HFF-Myc (cell line): ENCODE data around the gene CDC25C.

ENCODE experiments used
- DNase-seq: peaks from one replicate; pipeline ENCODE4 v3.0.0-alpha.2; 2011; ENCODE audit warnings: low read depth; ENCODE audit errors: extremely low read depth
- H3K4me3 ChIP-seq: replicated peaks from 2 replicates; pipeline ENCODE4 v1.5.1; 2011; ENCODE audit warnings: low read depth, mild to moderate bottlenecking, control low read depth, low read length
- TF ChIP-seq, protein P1 (sequence below): IDR thresholded peaks from 2 replicates; pipeline ENCODE4 v1.5.1; 2012; ENCODE audit warnings: mild to moderate bottlenecking, low read depth, low read length, control low read depth; ENCODE audit errors: missing control alignments

The CDC25C gene

DNA sequence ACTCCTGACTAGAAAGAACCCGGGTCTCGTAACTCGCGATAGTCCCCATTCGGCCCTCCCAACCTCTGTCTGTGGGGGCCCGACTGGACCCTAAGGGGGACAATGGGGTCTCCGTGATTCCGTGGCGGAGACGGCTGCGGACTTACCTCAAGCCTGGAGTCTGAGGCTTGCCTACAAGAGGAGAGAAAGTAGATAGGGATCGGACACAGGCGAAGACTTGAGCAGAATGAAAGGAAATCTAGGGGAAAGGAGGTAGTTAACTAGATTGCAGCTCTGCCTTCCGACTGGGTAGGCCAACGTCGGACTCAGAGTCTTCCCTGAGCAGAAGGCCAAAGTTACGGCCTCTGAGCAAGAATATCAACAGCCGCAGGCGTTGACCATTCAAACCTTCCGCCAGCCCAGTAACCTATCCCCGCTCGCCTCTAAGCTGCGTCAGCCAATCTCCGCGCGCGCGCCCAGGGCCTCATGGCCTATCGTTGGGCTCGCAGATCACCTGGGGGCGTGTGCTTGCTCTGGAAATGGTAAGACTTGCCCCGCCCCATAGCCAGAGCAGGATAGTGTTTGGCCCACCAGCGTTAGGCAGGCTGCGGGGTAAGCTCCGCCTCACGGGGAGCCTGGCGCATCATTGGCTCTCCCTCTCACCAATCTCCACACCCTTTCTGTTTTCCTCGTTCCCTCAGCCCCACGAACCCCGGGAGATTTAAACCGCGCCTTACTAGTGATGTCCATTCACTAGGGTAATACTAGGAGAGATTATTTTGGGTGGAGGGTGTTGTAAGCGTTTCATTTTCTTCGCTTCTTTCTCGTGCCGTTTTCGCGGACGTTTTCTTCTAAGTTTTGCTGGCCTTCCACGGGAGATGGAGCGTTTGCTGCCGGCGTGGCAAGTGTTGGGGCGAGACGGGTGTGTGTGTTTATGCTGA, at the start of gene CDC25C:
Gene CDC25C (minus strand): TSS at position 356 of the 920 bp plus-strand sequence. CDS start 624 bp downstream, outside the sequence.
- TF ChIP-seq, protein P1, sequence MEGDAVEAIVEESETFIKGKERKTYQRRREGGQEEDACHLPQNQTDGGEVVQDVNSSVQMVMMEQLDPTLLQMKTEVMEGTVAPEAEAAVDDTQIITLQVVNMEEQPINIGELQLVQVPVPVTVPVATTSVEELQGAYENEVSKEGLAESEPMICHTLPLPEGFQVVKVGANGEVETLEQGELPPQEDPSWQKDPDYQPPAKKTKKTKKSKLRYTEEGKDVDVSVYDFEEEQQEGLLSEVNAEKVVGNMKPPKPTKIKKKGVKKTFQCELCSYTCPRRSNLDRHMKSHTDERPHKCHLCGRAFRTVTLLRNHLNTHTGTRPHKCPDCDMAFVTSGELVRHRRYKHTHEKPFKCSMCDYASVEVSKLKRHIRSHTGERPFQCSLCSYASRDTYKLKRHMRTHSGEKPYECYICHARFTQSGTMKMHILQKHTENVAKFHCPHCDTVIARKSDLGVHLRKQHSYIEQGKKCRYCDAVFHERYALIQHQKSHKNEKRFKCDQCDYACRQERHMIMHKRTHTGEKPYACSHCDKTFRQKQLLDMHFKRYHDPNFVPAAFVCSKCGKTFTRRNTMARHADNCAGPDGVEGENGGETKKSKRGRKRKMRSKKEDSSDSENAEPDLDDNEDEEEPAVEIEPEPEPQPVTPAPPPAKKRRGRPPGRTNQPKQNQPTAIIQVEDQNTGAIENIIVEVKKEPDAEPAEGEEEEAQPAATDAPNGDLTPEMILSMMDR = no peak
- DNase-seq = peak; percentile 96
- peak within 1 kb of the TSS; percentile 67 for H3K4me3 ChIP-seq

DNA sequence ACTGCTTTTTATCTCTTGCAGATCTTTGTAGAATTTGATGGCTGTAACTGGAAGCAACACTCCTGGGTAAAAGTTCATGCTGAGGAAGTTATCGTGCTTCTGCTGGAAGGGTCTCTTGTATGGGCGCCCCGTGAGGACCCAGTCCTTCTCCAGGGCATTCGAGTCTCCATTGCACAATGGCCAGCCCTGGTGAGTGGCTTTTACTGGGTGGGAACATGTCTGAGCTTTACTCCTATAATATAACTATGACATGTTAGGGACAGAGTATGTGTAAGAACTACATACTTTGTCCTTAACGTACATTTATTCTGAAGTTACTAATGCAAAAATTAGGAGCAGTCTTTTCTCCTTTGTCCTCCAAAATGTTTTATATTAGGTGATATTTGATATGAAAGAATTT, 41.0 kb upstream of the CDC25C start:
- TF ChIP-seq, protein P1 = no peak
- no peak for DNase-seq
- H3K4me3 ChIP-seq = no peak overlapping the region

DNA sequence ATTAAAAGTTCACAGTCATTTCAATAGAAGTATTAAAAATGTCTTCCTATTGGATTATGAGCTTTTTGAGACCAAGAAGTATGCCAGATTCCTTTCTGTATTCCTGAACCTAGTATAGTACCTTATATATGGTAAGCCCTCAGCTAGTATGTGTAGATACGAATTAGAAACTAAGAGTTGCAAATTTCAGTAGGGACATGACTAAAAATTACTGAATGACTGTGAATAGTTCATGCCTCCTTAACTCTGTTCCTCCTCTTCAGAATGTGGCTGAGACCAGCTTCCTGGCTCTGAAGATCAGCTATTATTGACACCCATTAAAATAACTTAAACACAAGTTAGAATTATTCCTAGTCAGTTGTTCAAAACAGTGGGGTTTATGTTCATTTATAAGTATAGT, 40.6 kb upstream of the CDC25C start:
- DNase-seq = no peak
- TF ChIP-seq, protein P1 = no peak
- H3K4me3 ChIP-seq = no peak overlapping the region

DNA sequence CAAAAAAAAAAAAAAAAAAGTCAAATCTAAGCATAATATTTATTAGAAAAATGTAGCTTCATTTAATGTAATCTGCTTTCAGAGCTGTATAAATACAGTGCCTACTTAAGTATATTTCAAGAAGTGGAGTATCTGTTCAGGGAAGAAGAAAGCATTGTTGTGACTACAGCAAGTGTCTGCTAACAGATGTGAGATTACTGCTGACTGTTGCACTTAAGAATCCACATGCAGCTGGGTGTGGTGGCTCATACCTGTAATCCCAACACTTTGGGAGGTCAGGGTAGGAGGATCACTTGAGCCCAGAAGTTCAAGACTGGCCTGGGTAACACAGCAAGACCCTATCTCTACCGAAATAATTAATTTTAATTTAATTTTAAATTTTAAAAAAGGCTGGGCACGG, 39.9 kb upstream of the CDC25C start:
- TF ChIP-seq, protein P1 = no peak
- H3K4me3 ChIP-seq = no peak overlapping the region

DNA sequence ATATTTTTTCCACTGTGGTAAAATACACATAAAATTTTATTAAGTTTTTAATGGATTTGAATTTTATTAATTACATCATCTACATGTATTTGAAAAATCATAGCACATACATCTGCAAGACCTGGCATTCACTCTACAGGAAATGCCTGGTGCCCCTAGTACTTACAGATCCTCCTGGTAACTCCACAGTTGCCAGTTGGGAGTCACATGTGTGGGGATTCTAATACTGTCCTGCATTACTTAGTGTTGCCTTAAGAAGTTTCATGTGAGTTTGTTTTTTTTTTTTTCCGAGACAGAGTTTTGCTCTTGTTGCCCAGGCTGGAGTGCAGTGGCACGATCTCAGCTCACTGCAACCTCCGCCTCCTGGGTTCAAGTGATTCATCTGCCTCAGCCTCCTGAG, 38.9 kb upstream of the CDC25C start:
- no peak for DNase-seq
- H3K4me3 ChIP-seq = no peak overlapping the region
- TF ChIP-seq, protein P1 = no peak

More for the DNA sequence above, 39.9 kb upstream of the CDC25C start:
- DNase-seq = no peak

DNA sequence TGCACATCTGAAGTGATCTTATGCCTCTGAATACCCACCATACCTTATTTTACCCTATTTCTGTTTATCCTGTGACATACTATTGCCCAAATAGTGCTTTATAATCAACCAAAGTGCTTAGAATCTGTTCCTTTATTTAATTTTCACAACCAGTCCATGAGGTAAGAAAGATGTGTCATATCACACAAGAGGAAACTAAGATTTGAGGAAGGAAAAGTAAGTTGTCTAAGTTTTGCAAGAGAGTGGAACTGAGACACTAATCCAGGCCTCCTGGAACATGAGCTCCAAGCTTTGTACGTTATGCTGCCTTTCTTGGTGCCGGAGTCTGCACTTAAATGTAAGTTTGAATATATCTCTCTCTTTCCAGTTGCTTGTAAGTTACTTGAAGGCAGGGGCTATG, 38.1 kb upstream of the CDC25C start:
- no peak for DNase-seq
- no peak overlapping the region for H3K4me3 ChIP-seq
- TF ChIP-seq, protein P1 = no peak
